ENCODE measurements around the gene ARHGEF16.

Gene ARHGEF16

DNA sequence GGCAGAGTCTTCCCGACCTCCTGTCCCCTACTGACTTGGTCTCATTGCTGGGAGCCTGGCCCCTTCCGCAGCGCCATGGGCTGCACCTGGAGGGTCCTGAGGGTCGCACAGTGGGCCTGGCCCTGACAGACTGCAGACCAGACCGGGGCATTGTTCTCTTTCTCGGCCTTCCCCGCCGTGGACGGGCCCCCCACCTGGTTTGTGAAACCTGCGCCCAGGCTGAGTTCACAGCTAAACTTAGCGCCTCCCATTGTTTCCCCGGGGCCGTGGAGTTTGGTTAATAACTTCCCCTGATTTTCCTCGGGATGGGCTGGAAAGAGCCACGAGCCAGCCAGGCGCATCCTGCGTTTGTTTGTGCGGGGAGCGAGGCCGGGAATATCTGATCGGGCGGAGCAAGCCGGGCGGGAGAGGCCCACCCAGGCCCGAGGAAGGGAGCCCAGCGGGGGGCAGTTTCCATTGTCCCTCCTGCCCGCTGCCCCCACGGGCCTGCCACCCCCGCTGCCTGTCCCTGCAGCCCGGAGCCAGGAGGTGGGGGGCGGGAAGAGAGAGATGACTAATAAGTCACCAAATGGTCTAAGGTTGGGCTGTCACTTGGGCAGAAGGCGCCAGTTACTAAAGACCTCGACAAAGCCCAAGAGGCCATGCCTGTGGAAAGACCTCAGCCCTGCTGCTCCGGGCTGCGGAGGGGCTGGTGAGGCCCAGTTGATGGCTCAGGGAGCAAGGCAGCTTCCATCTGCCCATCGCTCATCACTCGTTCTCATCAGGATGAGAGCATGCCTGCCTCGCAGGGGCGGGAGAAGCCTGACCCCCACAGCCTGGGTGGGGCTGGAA is 39.0 kb upstream of the ARHGEF16 start:
- no peak overlapping the region for H3K27ac Mint-ChIP-seq
- H3K4me3 Mint-ChIP-seq: no peak overlapping the region
- DNase-seq (no peak), ATAC-seq (replicated peaks) (no peak)
- peaks cover 0 to 3% of the 10 kb centered on the region in 2 donors for H3K9me3 Mint-ChIP-seq
- no peaks in the 10 kb centered on the region for H3K4me1 Mint-ChIP-seq (ENCODE audit: low read depth in 2 of 2)
- H3K36me3 Mint-ChIP-seq (ENCODE audit: insufficient read depth): peaks cover 3% of the 10 kb centered on the region
- H3K27me3 Mint-ChIP-seq: peaks cover 0 to 36% of the 10 kb centered on the region in 2 donors

- H3K36me3 Mint-ChIP-seq (ENCODE audit: insufficient read depth): peaks cover 3% of the 10 kb centered on the region
- peaks cover 15 to 54% of the 10 kb centered on the region in 2 donors for H3K27me3 Mint-ChIP-seq
- ATAC-seq (replicated peaks): no peak
- H3K9me3 Mint-ChIP-seq: peaks cover 0 to 3% of the 10 kb centered on the region in 2 donors
- no peak for DNase-seq
- H3K4me1 Mint-ChIP-seq (ENCODE audit: low read depth in 2 of 2): no peaks in the 10 kb centered on the region
- H3K27ac Mint-ChIP-seq: no peak overlapping the region
- H3K4me3 Mint-ChIP-seq: no peak overlapping the region
Observed at GRCh38 chr1:3417082-3417739, 37.3 kb upstream of the ARHGEF16 start.

GRCh38 chr1:3417934-3418333 is 36.5 kb upstream of the ARHGEF16 start:
- peaks cover 18 to 57% of the 10 kb centered on the region in 2 donors for H3K27me3 Mint-ChIP-seq
- ATAC-seq (replicated peaks): no peak
- peaks cover 0 to 3% of the 10 kb centered on the region in 2 donors for H3K9me3 Mint-ChIP-seq
- H3K4me1 Mint-ChIP-seq (ENCODE audit: low read depth in 2 of 2): no peaks in the 10 kb centered on the region
- H3K4me3 Mint-ChIP-seq: no peak overlapping the region
- peaks cover 3% of the 10 kb centered on the region for H3K36me3 Mint-ChIP-seq (ENCODE audit: insufficient read depth)
- no peak overlapping the region for H3K27ac Mint-ChIP-seq
- no peak for DNase-seq

- ATAC-seq (replicated peaks): no peak
- peaks cover 0 to 3% of the 10 kb centered on the region in 2 donors for H3K9me3 Mint-ChIP-seq
- peaks cover 3% of the 10 kb centered on the region for H3K36me3 Mint-ChIP-seq (ENCODE audit: insufficient read depth)
- H3K27me3 Mint-ChIP-seq: peaks cover 18 to 52% of the 10 kb centered on the region in 2 donors
- no peak for DNase-seq
- no peak overlapping the region for H3K4me3 Mint-ChIP-seq
- no peak overlapping the region for H3K27ac Mint-ChIP-seq
- no peaks in the 10 kb centered on the region for H3K4me1 Mint-ChIP-seq (ENCODE audit: low read depth in 2 of 2)
Observed at GRCh38 chr1:3418600-3418999, 35.9 kb upstream of the ARHGEF16 start.

DNA sequence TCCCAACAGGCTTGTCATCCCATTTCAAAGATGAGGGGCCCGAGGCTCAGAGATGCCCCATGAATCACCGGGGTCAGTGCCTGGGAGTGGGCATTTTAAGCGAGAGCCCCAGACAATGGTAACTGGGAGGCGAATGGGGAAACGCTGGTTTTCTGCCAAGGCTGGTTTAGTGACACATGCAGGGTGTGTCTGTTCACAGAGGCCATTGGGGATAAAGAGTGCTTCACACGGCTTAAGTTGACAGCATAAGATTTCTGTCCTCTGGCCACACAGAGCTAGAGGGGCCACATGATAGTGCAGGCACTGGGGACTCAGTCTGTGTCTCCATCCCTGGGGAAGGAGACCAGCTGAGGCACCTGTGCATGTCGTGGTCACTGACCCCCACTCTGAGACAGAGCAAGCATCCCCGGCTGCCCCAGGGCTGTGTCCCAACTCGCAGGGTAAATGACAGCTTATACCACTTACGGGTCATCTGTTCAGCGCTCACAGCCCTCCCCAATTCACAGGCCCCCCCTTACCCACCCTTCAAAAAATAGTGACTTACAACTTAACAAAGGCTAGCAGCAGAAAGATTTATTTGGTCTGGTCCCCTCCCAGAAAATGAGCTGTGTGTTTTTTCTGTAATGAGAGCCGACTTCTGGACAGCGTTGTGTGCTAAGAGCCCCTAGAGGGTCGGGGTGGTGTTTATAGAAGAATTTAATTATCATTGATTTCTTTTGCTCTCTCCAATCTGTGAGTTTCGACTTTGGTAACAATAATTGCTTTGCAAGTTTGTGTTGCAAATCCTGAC is 34.9 kb upstream of the ARHGEF16 start:
- Mint-ChIP-seq H3K27me3 (peaks cover 18 to 51% of the 10 kb centered on the region in 2 donors), H3K9me3 (peaks cover 0 to 3% of the 10 kb centered on the region in 2 donors), H3K4me1 (ENCODE audit: low read depth in 2 of 2) (peaks cover 0 to 4% of the 10 kb centered on the region in 2 donors)

GRCh38 chr1:3420218-3420951 is 34.1 kb upstream of the ARHGEF16 start:
- DNase-seq: no peak
- no peak overlapping the region for H3K4me3 Mint-ChIP-seq
- H3K9me3 Mint-ChIP-seq: peaks cover 0 to 3% of the 10 kb centered on the region in 2 donors
- no peak for ATAC-seq (replicated peaks)
- H3K27me3 Mint-ChIP-seq: peaks cover 18 to 45% of the 10 kb centered on the region in 2 donors
- no peak overlapping the region for H3K27ac Mint-ChIP-seq
- H3K36me3 Mint-ChIP-seq (ENCODE audit: insufficient read depth): no peaks in the 10 kb centered on the region
- H3K4me1 Mint-ChIP-seq (ENCODE audit: low read depth in 2 of 2): peaks cover 0 to 4% of the 10 kb centered on the region in 2 donors

More for the DNA sequence above, 34.9 kb upstream of the ARHGEF16 start:
- no peak for ATAC-seq (replicated peaks)
- peaks cover 3% of the 10 kb centered on the region for H3K36me3 Mint-ChIP-seq (ENCODE audit: insufficient read depth)
- DNase-seq: no peak
- no peak overlapping the region for H3K27ac Mint-ChIP-seq
- H3K4me3 Mint-ChIP-seq: no peak overlapping the region

DNA sequence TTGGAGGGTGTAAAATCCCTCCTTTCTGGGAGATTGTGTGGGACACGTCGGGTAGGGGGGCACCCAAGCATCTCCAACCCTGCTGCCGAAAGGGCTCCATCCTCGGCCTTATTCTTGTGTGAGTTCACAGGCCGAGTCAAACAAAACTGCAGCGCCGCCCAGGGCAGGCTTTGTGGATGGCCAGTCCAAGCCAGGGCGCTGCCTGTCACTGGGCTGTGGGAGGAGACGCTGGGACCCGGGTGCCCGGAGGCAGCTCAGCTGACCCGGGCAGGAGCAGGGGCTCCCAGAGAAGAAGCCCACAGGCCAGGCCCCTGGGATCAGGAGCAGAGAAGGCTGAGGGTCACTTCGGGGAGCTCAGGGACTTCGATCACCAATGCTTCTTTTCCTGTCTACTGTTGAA is 31.8 kb upstream of the ARHGEF16 start:
- no peak overlapping the region for H3K27ac Mint-ChIP-seq
- H3K9me3 Mint-ChIP-seq: no peaks in the 10 kb centered on the region
- H3K36me3 Mint-ChIP-seq (ENCODE audit: insufficient read depth): no peaks in the 10 kb centered on the region
- ATAC-seq (replicated peaks) (no peak), DNase-seq (no peak)
- H3K27me3 Mint-ChIP-seq: peaks cover 18 to 37% of the 10 kb centered on the region in 2 donors
- H3K4me1 Mint-ChIP-seq (ENCODE audit: low read depth in 2 of 2): peaks cover 0 to 4% of the 10 kb centered on the region in 2 donors
- H3K4me3 Mint-ChIP-seq: no peak overlapping the region

DNA sequence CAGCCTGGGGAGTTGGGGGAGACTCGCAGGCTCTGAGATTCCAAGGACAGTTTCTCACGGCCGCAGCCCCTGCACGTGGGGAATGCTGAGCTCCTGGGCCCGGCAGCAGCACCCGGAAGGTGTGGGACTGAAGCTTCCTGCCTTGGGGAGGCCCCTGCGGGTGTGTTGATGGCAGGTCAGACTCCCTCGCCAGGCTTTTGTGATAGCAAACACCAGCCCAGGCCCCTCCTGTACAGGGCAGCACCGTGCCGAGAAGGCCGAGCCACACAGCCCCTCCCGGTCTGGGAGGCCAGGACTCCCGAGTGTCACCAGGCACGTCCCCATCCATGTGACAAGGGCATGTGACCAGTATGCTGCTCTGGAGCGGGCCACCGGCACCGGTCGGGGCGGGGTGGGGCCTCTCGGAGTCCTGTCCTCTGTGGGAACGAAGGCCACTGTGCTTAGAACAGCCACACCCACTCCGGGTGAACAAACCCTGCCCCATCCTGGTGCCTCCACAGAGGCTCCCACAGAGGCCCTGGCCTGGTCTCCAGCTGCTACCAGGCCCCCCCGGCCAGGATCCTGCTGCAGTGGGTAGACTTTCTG is 31.1 kb upstream of the ARHGEF16 start:
- ATAC-seq (replicated peaks): no peak
- H3K9me3 Mint-ChIP-seq: no peaks in the 10 kb centered on the region
- H3K4me1 Mint-ChIP-seq (ENCODE audit: low read depth in 2 of 2): peaks cover 0 to 4% of the 10 kb centered on the region in 2 donors
- no peak overlapping the region for H3K27ac Mint-ChIP-seq
- peaks cover 18 to 37% of the 10 kb centered on the region in 2 donors for H3K27me3 Mint-ChIP-seq
- no peak overlapping the region for H3K4me3 Mint-ChIP-seq
- no peaks in the 10 kb centered on the region for H3K36me3 Mint-ChIP-seq (ENCODE audit: insufficient read depth)
- no peak for DNase-seq

DNA sequence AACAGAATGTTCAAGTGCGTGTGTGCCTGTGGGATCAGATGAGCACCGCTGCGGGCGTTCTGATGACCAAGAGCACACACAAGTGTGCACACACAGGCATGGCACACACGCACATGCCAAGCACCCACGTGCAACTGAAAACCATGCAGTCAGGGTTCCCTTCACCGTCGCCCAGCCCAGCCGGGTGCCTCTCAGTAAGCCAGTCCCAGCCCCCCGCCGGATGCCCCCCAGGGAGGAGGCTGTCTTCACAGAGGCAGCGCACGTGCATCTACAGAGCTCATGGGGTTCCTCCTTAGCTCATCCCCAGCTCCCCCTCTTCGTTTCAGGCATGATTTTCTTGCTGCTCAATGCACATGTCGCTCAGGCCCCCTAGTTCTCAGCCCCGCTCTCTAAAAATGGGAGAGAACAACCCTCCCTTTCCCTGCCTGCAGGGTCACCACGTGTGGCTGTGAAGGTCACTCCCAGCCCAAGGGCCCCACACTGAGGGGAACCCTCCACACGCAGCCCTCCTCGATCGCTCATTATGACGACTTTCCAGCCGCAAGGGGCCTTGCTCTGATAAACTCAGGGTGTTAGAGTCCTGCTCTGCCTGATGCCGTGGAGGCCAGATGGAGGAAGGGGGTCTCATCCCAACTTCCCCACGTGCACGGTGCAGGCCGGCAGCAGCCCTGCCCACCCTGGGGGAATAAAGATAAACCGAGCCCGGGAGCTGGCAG is 30.4 kb upstream of the ARHGEF16 start:
- ATAC-seq (replicated peaks): no peak
- Mint-ChIP-seq H3K27me3 (peaks cover 18 to 37% of the 10 kb centered on the region in 2 donors), H3K27ac (no peak overlapping the region), H3K4me3 (no peak overlapping the region), H3K36me3 (ENCODE audit: insufficient read depth) (no peaks in the 10 kb centered on the region), H3K9me3 (no peaks in the 10 kb centered on the region), H3K4me1 (ENCODE audit: low read depth in 2 of 2) (peaks cover 0 to 4% of the 10 kb centered on the region in 2 donors)
- no peak for DNase-seq

DNA sequence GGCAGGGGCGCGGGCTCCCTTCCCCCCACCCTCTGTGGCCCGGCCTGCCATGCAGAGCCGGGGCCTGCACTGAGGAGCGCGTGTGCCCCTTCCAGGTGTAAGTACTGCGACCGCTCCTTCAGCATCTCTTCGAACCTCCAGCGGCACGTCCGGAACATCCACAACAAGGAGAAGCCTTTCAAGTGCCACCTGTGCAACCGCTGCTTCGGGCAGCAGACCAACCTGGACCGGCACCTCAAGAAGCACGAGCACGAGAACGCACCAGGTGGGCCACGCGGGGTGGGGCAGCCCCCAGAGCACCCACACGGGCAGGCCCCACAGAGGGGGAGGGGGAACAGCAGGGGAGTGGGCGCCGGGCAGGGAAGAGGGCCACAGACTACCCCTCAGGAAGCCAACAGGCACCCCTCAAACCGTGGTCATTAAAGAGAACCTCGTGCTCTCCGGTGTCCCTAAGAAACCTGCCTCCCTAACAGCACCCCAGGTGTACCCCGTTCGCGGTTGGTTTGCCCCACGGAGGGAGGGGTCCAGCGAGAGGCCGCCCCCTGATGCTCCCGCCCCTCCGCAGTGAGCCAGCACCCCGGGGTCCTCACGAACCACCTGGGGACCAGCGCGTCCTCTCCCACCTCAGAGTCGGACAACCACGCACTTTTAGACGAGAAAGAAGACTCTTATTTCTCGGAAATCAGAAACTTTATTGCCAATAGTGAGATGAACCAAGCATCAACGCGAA is 28.8 kb upstream of the ARHGEF16 start:
- H3K9me3 Mint-ChIP-seq: no peaks in the 10 kb centered on the region
- H3K27me3 Mint-ChIP-seq: peaks cover 18 to 26% of the 10 kb centered on the region in 2 donors
- H3K4me1 Mint-ChIP-seq (ENCODE audit: low read depth in 2 of 2): peaks cover 0 to 4% of the 10 kb centered on the region in 2 donors
- no peaks in the 10 kb centered on the region for H3K36me3 Mint-ChIP-seq (ENCODE audit: insufficient read depth)
- H3K4me3 Mint-ChIP-seq: no peak overlapping the region
- no peak overlapping the region for H3K27ac Mint-ChIP-seq
- DNase-seq: no peak
- no peak for ATAC-seq (replicated peaks)

GRCh38 chr1:3426956-3427535 is 27.4 kb upstream of the ARHGEF16 start:
- ATAC-seq (replicated peaks): no peak

More at GRCh38 chr1:3426956-3427535, 27.4 kb upstream of the ARHGEF16 start:
- H3K4me1 Mint-ChIP-seq (ENCODE audit: low read depth in 2 of 2): peaks cover 0 to 4% of the 10 kb centered on the region in 2 donors
- no peak overlapping the region for H3K4me3 Mint-ChIP-seq
- H3K36me3 Mint-ChIP-seq (ENCODE audit: insufficient read depth): no peaks in the 10 kb centered on the region
- H3K27me3 Mint-ChIP-seq: peaks cover 4 to 18% of the 10 kb centered on the region in 2 donors
- no peak for DNase-seq
- H3K9me3 Mint-ChIP-seq: no peaks in the 10 kb centered on the region
- H3K27ac Mint-ChIP-seq: no peak overlapping the region
